Mesenchymal stem cell (in vitro differentiated cells and primary cell): Measurements from ENCODE around the gene SEMA4D.

ENCODE experiments used
- DNase-seq: peaks from one replicate; pipeline ENCODE4 v3.0.0-alpha.2; 2013
- H2AFZ ChIP-seq: one replicate; pipeline ENCODE4 v1.6.1; 2013; ENCODE audit warnings: low read depth, mild to moderate bottlenecking, control low read depth, inconsistent platforms, low read length, moderate library complexity
- H2AK5ac ChIP-seq: 2 replicates; pipeline ENCODE4 v1.6.1; 2013; ENCODE audit warnings: low read length, moderate library complexity, mild to moderate bottlenecking, inconsistent platforms; ENCODE audit not compliant: severe bottlenecking
- H2BK120ac ChIP-seq: one replicate; pipeline ENCODE4 v1.6.1; 2013; ENCODE audit warnings: low read depth, mild to moderate bottlenecking, inconsistent platforms, low read length, moderate library complexity
- H2BK12ac ChIP-seq, 2 experiments: one replicate each; pipeline ENCODE4 v1.6.1; 2013; ENCODE audit warnings: inconsistent platforms in 2 of 2, low read length in 2 of 2, mild to moderate bottlenecking in 2 of 2, moderate library complexity in 2 of 2, control low read depth in 1 of 2
- H2BK15ac ChIP-seq: one replicate; pipeline ENCODE4 v1.6.1; 2013; ENCODE audit warnings: mild to moderate bottlenecking, low read depth, inconsistent platforms; ENCODE audit not compliant: poor library complexity, severe bottlenecking
- H2BK5ac ChIP-seq: 2 replicates; pipeline ENCODE4 v1.6.1; 2013; ENCODE audit warnings: low read depth, mild to moderate bottlenecking, low read length, control low read depth, inconsistent platforms; ENCODE audit not compliant: poor library complexity, severe bottlenecking
- H3K14ac ChIP-seq, 2 experiments: one replicate each; pipeline ENCODE4 v1.6.1; 2013; ENCODE audit warnings: inconsistent platforms in 2 of 2, low read length in 2 of 2, control low read depth in 1 of 2, mild to moderate bottlenecking in 1 of 2, moderate library complexity in 1 of 2
- H3K18ac ChIP-seq, 2 experiments: one replicate each; pipeline ENCODE4 v1.6.1; 2013; ENCODE audit warnings: inconsistent platforms in 2 of 2, low read length in 2 of 2, control low read depth in 1 of 2, low read depth in 1 of 2, mild to moderate bottlenecking in 1 of 2
- H3K23ac ChIP-seq, 2 experiments: one replicate each; pipeline ENCODE4 v1.6.1; 2013; ENCODE audit warnings: inconsistent platforms in 2 of 2, low read length in 2 of 2, mild to moderate bottlenecking in 2 of 2, moderate library complexity in 2 of 2, control low read depth in 1 of 2
- H3K27ac ChIP-seq: 2 replicates; pipeline ENCODE4 v1.5.1; 2013; ENCODE audit warnings: mild to moderate bottlenecking, moderate library complexity, low read length, control low read depth, inconsistent platforms; ENCODE audit not compliant: poor library complexity, severe bottlenecking
- H3K27me3 ChIP-seq, 2 experiments: 2 replicates each; pipeline versions ENCODE4 v1.6.1 to v1.7.0; 2013; ENCODE audit warnings: low read length in 2 of 2, mild to moderate bottlenecking in 2 of 2, moderate library complexity in 2 of 2, control low read depth in 1 of 2, inconsistent platforms in 1 of 2; ENCODE audit not compliant: control insufficient read depth in 1 of 2, insufficient read depth in 1 of 2
- H3K36me3 ChIP-seq, 2 experiments: 2 replicates each; pipeline versions ENCODE4 v1.6.1 to v1.7.0; 2013; ENCODE audit warnings: low read length in 2 of 2, control low read depth in 1 of 2, inconsistent platforms in 1 of 2, low read depth in 1 of 2, mild to moderate bottlenecking in 1 of 2; ENCODE audit not compliant: insufficient read depth in 2 of 2, control insufficient read depth in 1 of 2
- H3K4ac ChIP-seq, 2 experiments: one replicate each; pipeline ENCODE4 v1.6.1; 2013; ENCODE audit warnings: inconsistent platforms in 2 of 2, low read length in 2 of 2, mild to moderate bottlenecking in 2 of 2, moderate library complexity in 2 of 2, control low read depth in 1 of 2, low read depth in 1 of 2
- H3K4me1 ChIP-seq: 2 replicates; pipeline ENCODE4 v1.6.1; 2013; ENCODE audit warnings: low read depth, low read length, control low read depth; ENCODE audit not compliant: control insufficient read depth, insufficient read depth
- H3K4me2 ChIP-seq: 2 replicates; pipeline ENCODE4 v1.6.1; 2013; ENCODE audit warnings: low read length, mild to moderate bottlenecking, inconsistent platforms; ENCODE audit not compliant: poor library complexity, severe bottlenecking
- H3K4me3 ChIP-seq, 2 experiments: 2 replicates each; pipeline versions ENCODE4 v1.5.1 to v1.7.0; 2013; ENCODE audit warnings: low read length in 2 of 2, mild to moderate bottlenecking in 2 of 2, control low read depth in 1 of 2, low read depth in 1 of 2; ENCODE audit not compliant: insufficient read depth in 1 of 2
- H3K79me1 ChIP-seq: replicated peaks from 2 replicates; pipeline ENCODE4 v1.6.1; 2013; ENCODE audit warnings: mild to moderate bottlenecking, control low read depth, low read length, inconsistent platforms; ENCODE audit not compliant: poor library complexity, severe bottlenecking
- H3K9ac ChIP-seq: 2 replicates; pipeline ENCODE4 v1.7.0; 2013; ENCODE audit warnings: mild to moderate bottlenecking, low read length, moderate library complexity
- H3K9me3 ChIP-seq: 2 replicates; pipeline ENCODE4 v1.7.0; 2013; ENCODE audit warnings: mild to moderate bottlenecking, low read length; ENCODE audit not compliant: control insufficient read depth
- H4K8ac ChIP-seq: one replicate; pipeline ENCODE4 v1.6.1; 2013; ENCODE audit warnings: inconsistent platforms, mild to moderate bottlenecking, low read length, moderate library complexity
- H4K91ac ChIP-seq: one replicate; pipeline ENCODE4 v1.6.1; 2013; ENCODE audit warnings: mild to moderate bottlenecking, low read length, inconsistent platforms
- WGBS: methylation state at CpG from one replicate; pipeline ENCODE4 v1.1.7; 2013; ENCODE audit warnings: mixed read lengths; 5-methylcytosine and 5-hydroxymethylcytosine counted together

SEMA4D gene

DNA sequence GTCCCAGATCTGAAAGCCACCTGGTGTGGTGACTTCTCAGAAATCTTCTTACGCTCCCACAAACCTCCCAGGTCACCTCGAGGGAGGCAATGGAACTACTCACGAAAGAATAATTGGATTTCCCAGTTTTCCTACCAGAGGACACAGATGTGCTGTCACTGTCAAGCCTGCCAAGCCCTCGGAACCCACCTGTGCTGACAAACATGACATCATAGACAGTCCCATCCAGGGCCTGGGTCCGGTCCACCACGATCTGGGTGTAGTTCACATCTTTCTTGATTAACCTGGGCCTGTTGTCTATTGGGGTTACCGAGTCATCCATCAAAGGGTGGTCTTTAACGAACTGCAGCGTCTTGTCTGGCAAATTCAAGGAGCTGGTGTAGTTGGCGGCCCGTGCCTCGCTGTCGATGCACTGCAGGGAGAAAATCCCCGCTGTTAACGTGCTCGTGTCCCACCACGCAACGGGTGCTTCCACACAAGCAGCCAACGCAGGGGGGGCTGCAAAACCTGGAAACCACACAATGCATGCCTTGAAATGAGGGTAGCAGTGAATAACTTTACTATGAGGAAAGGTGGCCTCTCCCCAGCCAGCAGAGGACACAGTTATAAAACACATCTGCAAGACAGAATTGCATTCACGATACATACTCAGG lies 110.6 kb downstream of the SEMA4D start:
- Histone ChIP-seq H3K27ac (no peak overlapping the region), H4K8ac (no peak overlapping the region), H3K4me3 (no peak overlapping the region), H3K36me3 (peaks cover 0 to 87% of the 10 kb centered on the region in 2 experiments), H2BK120ac (no peak overlapping the region), H3K4me1 (peaks cover 25% of the 10 kb centered on the region), H3K9me3 (no peaks in the 10 kb centered on the region), H3K79me1 (no peaks in the 10 kb centered on the region), H2BK15ac (no peak overlapping the region), H3K4ac (peak overlapping the region in 1 of 2 experiments; percentile 35), H2BK12ac (peak overlapping the region; percentile 8 to 69), H3K18ac (peak overlapping the region in 1 of 2 experiments; percentile 3), H3K9ac (peak overlapping the region; percentile 13), H3K4me2 (no peak overlapping the region), H4K91ac (peak overlapping the region; percentile 18), H3K27me3 (no peaks in the 10 kb centered on the region), H2AFZ (no peak overlapping the region), H3K14ac (peak overlapping the region in 1 of 2 experiments; percentile 37), H2AK5ac (no peak overlapping the region), H3K23ac (no peak overlapping the region), H2BK5ac (no peak overlapping the region)
- 96% methylated on average over 19 of the region's 20 CpGs for WGBS
- no peak for DNase-seq

DNA sequence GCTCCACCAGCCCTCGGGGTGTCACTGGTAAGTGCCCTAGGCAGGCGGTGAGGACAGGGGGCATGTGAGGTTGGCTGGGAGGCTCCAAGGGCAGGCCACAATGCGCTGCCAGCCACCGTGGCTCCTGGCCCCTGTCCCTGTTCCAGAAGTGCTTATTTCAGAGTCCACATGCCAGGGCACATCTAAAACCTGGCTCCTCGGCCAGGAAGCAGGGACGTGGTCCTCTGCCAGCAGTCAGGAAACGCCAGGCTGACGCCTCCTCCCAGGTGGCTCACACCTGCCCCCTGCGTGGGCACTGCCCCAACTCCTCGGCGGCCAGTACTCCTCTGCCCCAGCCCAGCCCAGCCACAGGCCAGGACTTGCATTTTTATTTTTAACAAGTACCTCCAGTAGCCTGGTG lies 111.1 kb downstream of the SEMA4D start:
- Histone ChIP-seq H3K27ac (no peak overlapping the region), H3K4me2 (no peak overlapping the region), H2BK15ac (peak overlapping the region; percentile 26), H3K4ac (peak overlapping the region in 1 of 2 experiments; percentile 35), H2BK120ac (no peak overlapping the region), H2BK12ac (peak overlapping the region; percentile 59 to 69), H4K91ac (peak overlapping the region; percentile 52), H4K8ac (no peak overlapping the region), H3K4me3 (no peak overlapping the region), H3K14ac (no peak overlapping the region), H3K9ac (no peak overlapping the region), H2AK5ac (no peak overlapping the region), H2BK5ac (no peak overlapping the region), H3K79me1 (no peaks in the 10 kb centered on the region), H3K4me1 (peaks cover 27% of the 10 kb centered on the region), H3K9me3 (no peaks in the 10 kb centered on the region), H2AFZ (no peak overlapping the region), H3K23ac (no peak overlapping the region), H3K36me3 (peaks cover 0 to 87% of the 10 kb centered on the region in 2 experiments), H3K27me3 (peaks cover 0 to 1% of the 10 kb centered on the region in 2 experiments), H3K18ac (peak overlapping the region in 1 of 2 experiments; percentile 37)
- DNase-seq: no peak
- 93% methylated on average over 11 of the region's 11 CpGs for WGBS

DNA sequence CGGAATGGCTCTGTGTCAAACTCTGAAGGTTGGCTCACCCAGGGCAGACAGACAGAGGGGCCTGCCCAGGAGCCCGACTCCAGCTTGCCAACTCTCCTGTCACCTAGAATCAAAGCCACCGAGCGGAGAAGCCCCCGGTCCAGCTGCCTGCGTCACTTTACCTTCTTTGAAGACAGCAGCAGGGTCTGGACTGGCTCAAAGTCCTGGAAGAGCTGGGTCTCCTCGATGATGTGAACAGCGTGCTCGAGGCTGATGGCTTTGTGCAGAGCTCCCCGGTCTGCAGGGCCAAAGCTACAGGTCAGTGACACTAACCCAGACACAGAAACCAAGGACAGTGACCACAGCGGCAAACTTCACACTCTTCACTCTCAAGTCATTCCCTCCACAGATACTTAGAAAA lies 111.7 kb downstream of the SEMA4D start:
- peaks cover 0 to 87% of the 10 kb centered on the region in 2 experiments for H3K36me3 ChIP-seq
- no peak for DNase-seq
- no peak overlapping the region for H2AFZ ChIP-seq
- H3K4me1 ChIP-seq: peaks cover 26% of the 10 kb centered on the region
- H2AK5ac ChIP-seq: no peak overlapping the region
- no peaks in the 10 kb centered on the region for H3K9me3 ChIP-seq
- H3K27ac ChIP-seq: no peak overlapping the region
- H2BK120ac ChIP-seq: no peak overlapping the region
- no peak overlapping the region for H3K4me2 ChIP-seq
- no peak overlapping the region for H3K14ac ChIP-seq
- 84% methylated on average over 11 of the region's 11 CpGs for WGBS
- H2BK15ac ChIP-seq: no peak overlapping the region
- peaks cover 0 to 4% of the 10 kb centered on the region in 2 experiments for H3K27me3 ChIP-seq
- H4K8ac ChIP-seq: no peak overlapping the region
- no peak overlapping the region for H3K23ac ChIP-seq
- no peak overlapping the region for H3K4me3 ChIP-seq
- no peak overlapping the region for H4K91ac ChIP-seq
- H3K18ac ChIP-seq: no peak overlapping the region
- H3K9ac ChIP-seq: no peak overlapping the region
- H2BK5ac ChIP-seq: no peak overlapping the region
- no peaks in the 10 kb centered on the region for H3K79me1 ChIP-seq
- no peak overlapping the region for H3K4ac ChIP-seq
- no peak overlapping the region for H2BK12ac ChIP-seq

DNA sequence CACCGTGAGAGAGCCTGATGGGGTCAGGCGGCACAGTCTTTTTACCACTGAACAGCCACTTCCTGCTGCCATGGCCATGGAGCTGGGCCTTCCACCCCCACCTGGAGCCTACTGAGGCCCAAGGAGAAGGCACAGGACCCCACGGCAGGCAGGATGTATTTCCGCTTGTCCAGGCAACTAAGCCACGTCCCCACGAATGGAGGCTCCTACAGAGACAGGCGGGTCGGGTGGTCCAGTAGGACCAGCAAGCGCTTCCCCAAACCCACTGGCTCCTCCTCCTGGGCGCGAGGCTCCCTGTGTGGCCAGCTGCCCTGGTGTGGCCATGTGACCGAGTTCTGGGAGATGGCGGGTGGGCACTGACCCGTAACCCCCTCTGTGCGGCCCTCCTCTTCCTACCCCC lies 113.1 kb downstream of the SEMA4D start:
- Histone ChIP-seq H2BK15ac (no peak overlapping the region), H3K36me3 (peaks cover 0 to 81% of the 10 kb centered on the region in 2 experiments), H4K8ac (no peak overlapping the region), H3K4me3 (no peak overlapping the region), H4K91ac (no peak overlapping the region), H2AK5ac (no peak overlapping the region), H2BK5ac (no peak overlapping the region), H2BK12ac (no peak overlapping the region), H3K18ac (no peak overlapping the region), H3K4ac (no peak overlapping the region), H2AFZ (no peak overlapping the region), H3K14ac (no peak overlapping the region), H3K9ac (no peak overlapping the region), H3K4me1 (peaks cover 23% of the 10 kb centered on the region), H3K27me3 (peaks cover 0 to 4% of the 10 kb centered on the region in 2 experiments), H3K27ac (no peak overlapping the region), H3K9me3 (no peaks in the 10 kb centered on the region), H3K23ac (no peak overlapping the region), H3K4me2 (no peak overlapping the region), H2BK120ac (no peak overlapping the region), H3K79me1 (no peaks in the 10 kb centered on the region)
- 92% methylated on average over 15 of the region's 15 CpGs for WGBS
- no peak for DNase-seq
